SK-N-SH treated with all-trans-retinoic acid at 6 μM for 48 hours (cell line): Measurements from ENCODE around the gene THRB.

Experiments used
- ATAC-seq: fragments of 200-7000 bp; cut with Tn5 transposase; 3 replicates; pipeline ENCODE4 v1.9.1; 2020; ENCODE audit warnings: mild to moderate bottlenecking, moderate library complexity
- ARNTL ChIP-seq: fragments of 450-650 bp; formaldehyde crosslinking; IDR thresholded peaks from 2 replicates; pipeline ENCODE4 v1.5.0; 2020; ENCODE audit warnings: low read depth, mild to moderate bottlenecking, moderate library complexity, borderline replicate concordance
- BACH2 ChIP-seq: fragments of 250-450 bp; sonication (Bioruptor Pico); IDR thresholded peaks from 2 replicates; pipeline ENCODE4 v1.9.0; 2021; ENCODE audit warnings: mild to moderate bottlenecking, borderline replicate concordance
- CSDC2 ChIP-seq: fragments of 250-450 bp; sonication (Bioruptor Pico); IDR thresholded peaks from 2 replicates; pipeline ENCODE4 v1.5.0; 2020; ENCODE audit warnings: mild to moderate bottlenecking, moderate library complexity
- CSRNP3 ChIP-seq: fragments of 250-450 bp; sonication (Bioruptor Pico); IDR thresholded peaks from 2 replicates; pipeline ENCODE4 v1.5.1; 2021; ENCODE audit warnings: mild to moderate bottlenecking, moderate library complexity
- ESRRG ChIP-seq: fragments of 250-450 bp; sonication (Bioruptor Pico); IDR thresholded peaks from 2 replicates; pipeline ENCODE4 v1.6.1; 2021; ENCODE audit warnings: mild to moderate bottlenecking
- GLIS3 ChIP-seq: fragments of 250-450 bp; sonication (Bioruptor Pico); IDR thresholded peaks from 2 replicates; pipeline ENCODE4 v1.5.0; 2020; ENCODE audit warnings: mild to moderate bottlenecking, moderate library complexity
- ISL1 ChIP-seq: fragments of 250-450 bp; sonication (Bioruptor Pico); IDR thresholded peaks from 2 replicates; pipeline ENCODE4 v2.1.2; 2022; ENCODE audit warnings: mild to moderate bottlenecking, moderate library complexity
- OSR1 ChIP-seq: fragments of 250-450 bp; sonication (Bioruptor Pico); IDR thresholded peaks from 2 replicates; pipeline ENCODE4 v1.8.0; 2022; ENCODE audit warnings: moderate library complexity, mild to moderate bottlenecking, inconsistent platforms
- PPARA ChIP-seq: fragments of 250-450 bp; sonication (Bioruptor Pico); IDR thresholded peaks from 2 replicates; pipeline ENCODE4 v1.5.0; 2020; ENCODE audit warnings: mild to moderate bottlenecking, borderline replicate concordance
- RARB ChIP-seq: fragments of 250-450 bp; sonication (Bioruptor Pico); IDR thresholded peaks from 2 replicates; pipeline ENCODE4 v1.8.0; 2021; ENCODE audit warnings: mild to moderate bottlenecking, moderate library complexity
- SNAI2 ChIP-seq: fragments of 250-450 bp; sonication (Bioruptor Pico); IDR thresholded peaks from 2 replicates; pipeline ENCODE4 v1.5.0; 2020; ENCODE audit warnings: mild to moderate bottlenecking, moderate library complexity
- TCF4 ChIP-seq: fragments of 250-450 bp; sonication (Bioruptor Pico); IDR thresholded peaks from 2 replicates; pipeline ENCODE4 v1.8.0; 2021; ENCODE audit warnings: mild to moderate bottlenecking, moderate library complexity, borderline replicate concordance
- TOX ChIP-seq: fragments of 250-450 bp; sonication (Bioruptor Pico); IDR thresholded peaks from 2 replicates; pipeline ENCODE4 v1.8.0; 2021; ENCODE audit warnings: mild to moderate bottlenecking, moderate library complexity, borderline replicate concordance
- TSHZ2 ChIP-seq: fragments of 250-450 bp; sonication (Bioruptor Pico); IDR thresholded peaks from 2 replicates; pipeline ENCODE4 v1.5.0; 2020; ENCODE audit warnings: mild to moderate bottlenecking, moderate library complexity
- ZC3H10 ChIP-seq: fragments of 250-450 bp; sonication (Bioruptor Pico); IDR thresholded peaks from 2 replicates; pipeline ENCODE4 v1.5.1; 2021; ENCODE audit warnings: mild to moderate bottlenecking, moderate library complexity
- ZFP3 ChIP-seq: fragments of 250-450 bp; sonication (Bioruptor Pico); IDR thresholded peaks from 2 replicates; pipeline ENCODE4 v1.5.0; 2020; ENCODE audit warnings: mild to moderate bottlenecking, moderate library complexity
- ZFP30 ChIP-seq: fragments of 450-650 bp; formaldehyde crosslinking; IDR thresholded peaks from 2 replicates; pipeline ENCODE4 v1.5.0; 2022; ENCODE audit warnings: mild to moderate bottlenecking, moderate library complexity
- ZNF565 ChIP-seq: fragments of 450-650 bp; formaldehyde crosslinking; conservative IDR thresholded peaks from 2 replicates; pipeline ENCODE4 v1.5.0; 2020; ENCODE audit warnings: low read depth, mild to moderate bottlenecking, moderate library complexity
- ZNF70 ChIP-seq: fragments of 450-650 bp; formaldehyde crosslinking; IDR thresholded peaks from 2 replicates; pipeline ENCODE4 v1.5.0; 2020; ENCODE audit warnings: mild to moderate bottlenecking, moderate library complexity
- ZNF8 ChIP-seq: fragments of 450-650 bp; formaldehyde crosslinking; IDR thresholded peaks from 2 replicates; pipeline ENCODE4 v1.5.0; 2020; ENCODE audit warnings: mild to moderate bottlenecking, moderate library complexity
- TF ChIP-seq, protein P1 (sequence below): fragments of 250-450 bp; sonication (Bioruptor Pico); IDR thresholded peaks from 2 replicates; pipeline ENCODE4 v1.8.0; 2020; ENCODE audit warnings: mild to moderate bottlenecking, moderate library complexity, borderline replicate concordance
- TF ChIP-seq, protein P2 (sequence below): fragments of 250-450 bp; sonication (Bioruptor Pico); IDR thresholded peaks from 2 replicates; pipeline ENCODE4 v1.5.1; 2020; ENCODE audit warnings: low read depth, mild to moderate bottlenecking, moderate library complexity

Gene THRB

DNA sequence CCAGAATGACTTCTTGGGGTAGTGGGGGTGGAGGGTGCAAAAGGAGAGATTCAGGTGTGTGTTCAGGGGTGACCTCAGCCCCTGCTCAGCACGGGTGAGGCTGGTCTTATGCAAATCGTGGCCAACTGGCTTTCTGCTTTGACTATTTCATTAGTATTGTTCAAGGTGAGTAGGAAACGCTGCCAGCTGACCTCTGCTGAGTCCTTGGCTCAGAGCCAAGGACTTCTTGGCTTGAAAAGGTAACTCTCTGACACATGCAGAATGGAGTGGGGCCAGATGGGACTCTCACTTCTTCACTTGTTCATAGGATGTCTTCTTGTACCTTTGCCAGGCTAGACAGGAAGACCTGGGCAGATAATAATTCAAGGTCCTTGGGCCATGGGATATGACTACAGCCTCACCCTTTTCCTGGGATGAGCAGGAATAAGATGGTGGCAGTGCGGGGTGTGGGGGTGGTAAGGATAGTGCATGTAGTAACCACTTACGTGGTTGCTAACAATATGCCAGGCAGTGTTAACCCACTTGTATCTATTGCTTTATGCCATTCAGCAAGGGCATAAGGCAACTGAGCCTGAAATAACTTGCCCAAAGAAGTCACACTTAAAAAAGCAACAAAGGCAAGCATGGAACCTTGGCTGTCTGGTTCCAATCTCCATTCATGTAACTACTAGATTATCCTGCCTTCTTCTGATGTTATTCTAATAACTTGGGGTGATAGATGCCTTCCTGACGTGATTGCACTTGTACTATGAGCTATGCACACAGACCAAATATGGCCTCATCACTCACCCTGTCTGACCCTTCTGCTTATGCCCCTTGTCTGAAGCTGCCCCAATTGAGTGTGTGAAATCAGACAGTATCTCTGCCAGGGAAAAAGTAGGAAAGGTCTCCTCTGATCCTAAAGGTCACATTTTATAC lies 356.4 kb downstream of the THRB start (continued):
- TF ChIP-seq, protein P1, sequence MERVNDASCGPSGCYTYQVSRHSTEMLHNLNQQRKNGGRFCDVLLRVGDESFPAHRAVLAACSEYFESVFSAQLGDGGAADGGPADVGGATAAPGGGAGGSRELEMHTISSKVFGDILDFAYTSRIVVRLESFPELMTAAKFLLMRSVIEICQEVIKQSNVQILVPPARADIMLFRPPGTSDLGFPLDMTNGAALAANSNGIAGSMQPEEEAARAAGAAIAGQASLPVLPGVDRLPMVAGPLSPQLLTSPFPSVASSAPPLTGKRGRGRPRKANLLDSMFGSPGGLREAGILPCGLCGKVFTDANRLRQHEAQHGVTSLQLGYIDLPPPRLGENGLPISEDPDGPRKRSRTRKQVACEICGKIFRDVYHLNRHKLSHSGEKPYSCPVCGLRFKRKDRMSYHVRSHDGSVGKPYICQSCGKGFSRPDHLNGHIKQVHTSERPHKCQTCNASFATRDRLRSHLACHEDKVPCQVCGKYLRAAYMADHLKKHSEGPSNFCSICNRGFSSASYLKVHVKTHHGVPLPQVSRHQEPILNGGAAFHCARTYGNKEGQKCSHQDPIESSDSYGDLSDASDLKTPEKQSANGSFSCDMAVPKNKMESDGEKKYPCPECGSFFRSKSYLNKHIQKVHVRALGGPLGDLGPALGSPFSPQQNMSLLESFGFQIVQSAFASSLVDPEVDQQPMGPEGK (CRISPR knock-in tag), result no peak
- TF ChIP-seq ZNF8 (CRISPR knock-in tag), result no peak
- no peak for TF ChIP-seq ZNF565 (CRISPR knock-in tag)
- no peak for TF ChIP-seq ESRRG (CRISPR knock-in tag)
- TF ChIP-seq BACH2, result no peak
- TF ChIP-seq ZC3H10 (CRISPR knock-in tag), result no peak
- no peak for TF ChIP-seq GLIS3
- TF ChIP-seq RARB (CRISPR knock-in tag), result no peak

GRCh38 chr3:24137334-24137733 lies 357.3 kb downstream of the THRB start:
- TF ChIP-seq OSR1 (no peak), TOX (CRISPR knock-in tag) (no peak), ARNTL (CRISPR knock-in tag) (no peak), RARB (CRISPR knock-in tag) (no peak), GLIS3 (no peak), SNAI2 (CRISPR knock-in tag) (no peak), ZFP30 (CRISPR knock-in tag) (no peak), CSDC2 (no peak), ZNF8 (CRISPR knock-in tag) (no peak), TCF4 (CRISPR knock-in tag) (no peak), TSHZ2 (CRISPR knock-in tag) (no peak), ISL1 (CRISPR knock-in tag) (no peak), ZNF70 (CRISPR knock-in tag) (no peak), BACH2 (no peak), ZC3H10 (CRISPR knock-in tag) (no peak), ZNF565 (CRISPR knock-in tag) (no peak), PPARA (CRISPR knock-in tag) (no peak)
- TF ChIP-seq, protein P2, sequence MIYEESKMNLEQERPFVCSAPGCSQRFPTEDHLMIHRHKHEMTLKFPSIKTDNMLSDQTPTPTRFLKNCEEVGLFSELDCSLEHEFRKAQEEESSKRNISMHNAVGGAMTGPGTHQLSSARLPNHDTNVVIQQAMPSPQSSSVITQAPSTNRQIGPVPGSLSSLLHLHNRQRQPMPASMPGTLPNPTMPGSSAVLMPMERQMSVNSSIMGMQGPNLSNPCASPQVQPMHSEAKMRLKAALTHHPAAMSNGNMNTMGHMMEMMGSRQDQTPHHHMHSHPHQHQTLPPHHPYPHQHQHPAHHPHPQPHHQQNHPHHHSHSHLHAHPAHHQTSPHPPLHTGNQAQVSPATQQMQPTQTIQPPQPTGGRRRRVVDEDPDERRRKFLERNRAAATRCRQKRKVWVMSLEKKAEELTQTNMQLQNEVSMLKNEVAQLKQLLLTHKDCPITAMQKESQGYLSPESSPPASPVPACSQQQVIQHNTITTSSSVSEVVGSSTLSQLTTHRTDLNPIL (CRISPR knock-in tag), result no peak
- TF ChIP-seq, all 23 proteins: peak for 0
- ATAC-seq, result no peak

DNA sequence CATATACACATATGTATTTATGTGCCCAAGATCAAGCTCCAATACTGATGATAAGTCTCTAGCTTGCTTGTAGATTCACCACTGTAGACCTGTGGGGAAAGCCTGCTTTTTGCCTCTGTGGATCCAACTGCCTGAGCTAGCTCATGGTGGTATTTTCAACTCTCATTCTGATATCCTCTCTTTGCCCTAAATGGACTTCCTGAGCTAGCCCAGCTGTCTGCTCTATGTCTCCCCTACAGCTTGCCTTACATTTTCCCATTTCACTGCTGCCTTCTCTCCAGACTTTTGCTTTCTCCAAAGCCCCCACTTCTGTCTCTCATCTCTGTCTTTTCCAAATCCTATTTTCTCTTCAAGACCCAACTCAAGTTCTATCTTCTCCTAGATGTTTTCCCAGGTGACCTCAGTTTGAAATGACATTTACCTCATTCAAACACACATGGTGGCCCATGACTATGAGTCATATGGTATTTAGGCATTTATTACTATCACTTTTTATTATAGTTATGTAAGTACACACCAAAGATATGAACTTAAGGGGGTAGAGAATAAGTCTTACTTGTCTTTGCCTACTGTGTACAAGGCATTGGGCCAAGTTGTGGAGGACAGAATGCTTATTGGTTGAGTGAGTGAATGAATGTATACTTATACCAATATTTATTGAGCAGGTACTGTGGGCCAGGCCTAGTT lies 357.9 kb downstream of the THRB start:
- ATAC-seq, result no peak; the same call in 2 of the 3 replicates
- no peak for TF ChIP-seq ZFP3 (CRISPR knock-in tag)
- TF ChIP-seq, protein P1 (CRISPR knock-in tag), result no peak
- TF ChIP-seq, protein P2 (CRISPR knock-in tag), result no peak
- TF ChIP-seq CSRNP3 (CRISPR knock-in tag), result no peak
- TF ChIP-seq TSHZ2 (CRISPR knock-in tag), result no peak
- TF ChIP-seq SNAI2 (CRISPR knock-in tag), result no peak
- TF ChIP-seq RARB (CRISPR knock-in tag), result no peak
- no peak for TF ChIP-seq ZNF70 (CRISPR knock-in tag)
- no peak for TF ChIP-seq GLIS3
- no peak for TF ChIP-seq TCF4 (CRISPR knock-in tag)
- TF ChIP-seq ZNF8 (CRISPR knock-in tag), result no peak
